SK-N-SH treated with all-trans-retinoic acid at 6 μM for 48 hours (cell line): ENCODE results near the gene VANGL1.

Experiments used
- BACH2 ChIP-seq: fragments of 250-450 bp; sonication (Bioruptor Pico); IDR thresholded peaks from 2 replicates; pipeline ENCODE4 v1.9.0; 2021; ENCODE audit warnings: mild to moderate bottlenecking, borderline replicate concordance
- CSDC2 ChIP-seq: fragments of 250-450 bp; sonication (Bioruptor Pico); IDR thresholded peaks from 2 replicates; pipeline ENCODE4 v1.5.0; 2020; ENCODE audit warnings: mild to moderate bottlenecking, moderate library complexity
- ESRRG ChIP-seq: fragments of 250-450 bp; sonication (Bioruptor Pico); IDR thresholded peaks from 2 replicates; pipeline ENCODE4 v1.6.1; 2021; ENCODE audit warnings: mild to moderate bottlenecking
- GLIS3 ChIP-seq: fragments of 250-450 bp; sonication (Bioruptor Pico); IDR thresholded peaks from 2 replicates; pipeline ENCODE4 v1.5.0; 2020; ENCODE audit warnings: mild to moderate bottlenecking, moderate library complexity
- ISL1 ChIP-seq: fragments of 250-450 bp; sonication (Bioruptor Pico); IDR thresholded peaks from 2 replicates; pipeline ENCODE4 v2.1.2; 2022; ENCODE audit warnings: mild to moderate bottlenecking, moderate library complexity
- RARB ChIP-seq: fragments of 250-450 bp; sonication (Bioruptor Pico); IDR thresholded peaks from 2 replicates; pipeline ENCODE4 v1.8.0; 2021; ENCODE audit warnings: mild to moderate bottlenecking, moderate library complexity
- SNAI2 ChIP-seq: fragments of 250-450 bp; sonication (Bioruptor Pico); IDR thresholded peaks from 2 replicates; pipeline ENCODE4 v1.5.0; 2020; ENCODE audit warnings: mild to moderate bottlenecking, moderate library complexity
- TOX ChIP-seq: fragments of 250-450 bp; sonication (Bioruptor Pico); IDR thresholded peaks from 2 replicates; pipeline ENCODE4 v1.8.0; 2021; ENCODE audit warnings: mild to moderate bottlenecking, moderate library complexity, borderline replicate concordance
- TSHZ2 ChIP-seq: fragments of 250-450 bp; sonication (Bioruptor Pico); IDR thresholded peaks from 2 replicates; pipeline ENCODE4 v1.5.0; 2020; ENCODE audit warnings: mild to moderate bottlenecking, moderate library complexity
- ZFP30 ChIP-seq: fragments of 450-650 bp; formaldehyde crosslinking; IDR thresholded peaks from 2 replicates; pipeline ENCODE4 v1.5.0; 2022; ENCODE audit warnings: mild to moderate bottlenecking, moderate library complexity
- ZNF565 ChIP-seq: fragments of 450-650 bp; formaldehyde crosslinking; conservative IDR thresholded peaks from 2 replicates; pipeline ENCODE4 v1.5.0; 2020; ENCODE audit warnings: low read depth, mild to moderate bottlenecking, moderate library complexity
- ZNF70 ChIP-seq: fragments of 450-650 bp; formaldehyde crosslinking; IDR thresholded peaks from 2 replicates; pipeline ENCODE4 v1.5.0; 2020; ENCODE audit warnings: mild to moderate bottlenecking, moderate library complexity
- ZNF8 ChIP-seq: fragments of 450-650 bp; formaldehyde crosslinking; IDR thresholded peaks from 2 replicates; pipeline ENCODE4 v1.5.0; 2020; ENCODE audit warnings: mild to moderate bottlenecking, moderate library complexity

DNA sequence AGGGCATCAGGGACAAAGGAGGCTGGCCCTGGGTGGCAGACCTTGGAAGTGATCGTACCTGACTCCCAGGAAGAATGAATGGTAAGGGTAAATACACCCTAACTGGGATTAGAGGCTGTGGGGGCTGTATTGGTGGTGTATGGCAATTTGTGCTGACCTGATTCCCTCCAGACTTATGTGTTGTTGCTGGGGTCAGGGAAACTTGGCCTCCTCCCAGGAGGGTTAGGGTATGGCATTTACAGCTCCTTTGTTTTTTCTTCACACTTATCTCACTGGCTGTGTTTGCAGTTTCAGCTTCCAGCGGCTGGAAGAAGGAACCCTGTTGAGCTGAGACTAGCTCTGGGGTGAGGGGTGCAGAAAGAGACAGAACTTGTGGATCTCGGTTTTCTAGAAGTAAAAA is 8.2 kb downstream of the VANGL1 start:
- TF ChIP-seq ZFP30 (CRISPR knock-in tag): no peak
- TF ChIP-seq RARB: no peak
- TF ChIP-seq ZNF8 (CRISPR knock-in tag): no peak
- TF ChIP-seq TSHZ2: no peak
- TF ChIP-seq ZNF565 (CRISPR knock-in tag): no peak
- no peak for TF ChIP-seq GLIS3
- TF ChIP-seq ESRRG (CRISPR knock-in tag): no peak
- no peak for TF ChIP-seq CSDC2 (CRISPR knock-in tag)
- TF ChIP-seq ZNF70 (CRISPR knock-in tag): no peak
- no peak for TF ChIP-seq BACH2 (CRISPR knock-in tag)
- TF ChIP-seq TOX (CRISPR knock-in tag): no peak
- no peak for TF ChIP-seq SNAI2
- no peak for TF ChIP-seq ISL1
